ENCODE results near the gene MAN2B2. TPM values are rescaled to one million over a fixed set of nuclear protein-coding genes. Genes with fewer than 3 reads are reported as not detected.

Gene MAN2B2
- total and polyA plus RNA-seq, 7 experiments from 2014 or later = 10.5 to 56.2 (median 32.3) TPM

DNA sequence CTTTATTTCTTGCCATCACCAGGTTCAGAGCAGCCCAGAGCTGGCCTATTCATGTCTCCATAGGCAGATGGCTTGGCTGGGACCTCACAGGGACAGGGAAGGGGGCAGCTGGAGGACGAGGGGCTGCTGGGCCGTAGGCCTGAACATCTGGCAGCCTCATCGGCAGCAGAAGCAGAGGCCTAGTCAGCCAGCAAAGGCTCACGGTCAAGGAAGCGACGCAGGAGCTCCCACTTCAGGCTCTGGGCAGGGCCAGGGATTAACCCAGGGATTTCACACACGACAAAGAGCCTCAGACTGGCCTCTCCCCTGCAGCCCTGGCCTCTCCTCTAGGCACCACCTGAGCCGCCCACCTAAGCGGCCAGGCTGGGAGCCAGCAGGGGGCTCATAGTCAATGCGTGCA is 46.0 kb upstream of the MAN2B2 start:
- no peaks in the 10 kb centered on the region for H3K36me3 ChIP-seq (ENCODE audit: control insufficient read depth in 2 of 3, insufficient read depth in 3 of 3, low read length in 3 of 3)
- no peak for DNase-seq
- H3K4me1 Mint-ChIP-seq = no peaks in the 10 kb centered on the region
- no peak for ATAC-seq
- no peaks in the 10 kb centered on the region for H3K9me3 ChIP-seq (ENCODE audit: control insufficient read depth in 2 of 3, low read length in 3 of 3)
- no peak overlapping the region for H3K27ac ChIP-seq (ENCODE audit: low read depth, low read length)
- H3K9me3 Mint-ChIP-seq = no peaks in the 10 kb centered on the region
- POLR2A ChIA-PET = no interaction called here
- no peaks in the 10 kb centered on the region for H3K36me3 Mint-ChIP-seq
- H3K27ac Mint-ChIP-seq = no peak overlapping the region
- CTCF ChIA-PET = no interaction called here
- peaks cover 0 to 9% (median 6%) of the 10 kb centered on the region in 5 donors for H3K27me3 Mint-ChIP-seq
- intact Hi-C loops (cut with micrococcal nuclease) = no loop called here
- H3K27me3 ChIP-seq (ENCODE audit: control insufficient read depth in 2 of 2, insufficient read depth in 2 of 2, low read length in 2 of 2) = no peaks in the 10 kb centered on the region
- H3K4me3 ChIP-seq (ENCODE audit: low read length) = no peak overlapping the region
- H3K4me3 Mint-ChIP-seq = no peak overlapping the region
- no peaks in the 10 kb centered on the region for H3K4me1 ChIP-seq (ENCODE audit: control insufficient read depth in 2 of 2, insufficient read depth in 2 of 2, low read length in 2 of 2)

DNA sequence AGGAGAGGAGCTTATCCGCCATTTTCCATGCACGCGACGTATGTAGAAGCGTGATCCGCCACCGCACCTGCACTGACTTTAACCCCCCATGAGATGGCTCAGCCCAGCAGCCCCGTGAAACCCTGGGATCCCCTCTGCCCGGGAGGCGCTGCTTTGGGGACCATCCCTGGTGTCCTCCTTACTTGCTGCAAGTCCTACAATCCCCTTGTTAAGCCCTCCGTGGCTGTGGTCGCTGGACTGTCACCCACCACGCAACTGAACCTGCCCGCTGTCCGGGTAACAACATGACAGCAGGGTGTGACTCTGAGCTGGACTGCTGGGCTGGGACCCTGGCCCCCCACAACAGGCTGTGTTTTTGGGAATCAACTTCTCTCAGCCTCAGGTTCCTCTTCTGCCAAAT is 44.7 kb upstream of the MAN2B2 start:
- Histone ChIP-seq H3K36me3 (ENCODE audit: control insufficient read depth in 2 of 3, insufficient read depth in 3 of 3, low read length in 3 of 3) (no peaks in the 10 kb centered on the region), H3K4me1 (ENCODE audit: control insufficient read depth in 2 of 2, insufficient read depth in 2 of 2, low read length in 2 of 2) (no peaks in the 10 kb centered on the region), H3K27me3 (ENCODE audit: control insufficient read depth in 2 of 2, insufficient read depth in 2 of 2, low read length in 2 of 2) (no peaks in the 10 kb centered on the region), H3K4me3 (ENCODE audit: low read length) (no peak overlapping the region), H3K27ac (ENCODE audit: low read depth, low read length) (no peak overlapping the region), H3K9me3 (ENCODE audit: control insufficient read depth in 2 of 3, low read length in 3 of 3) (no peaks in the 10 kb centered on the region)
- Mint-ChIP-seq H3K4me1 (no peaks in the 10 kb centered on the region), H3K9me3 (no peaks in the 10 kb centered on the region), H3K36me3 (no peaks in the 10 kb centered on the region), H3K27me3 (peaks cover 0 to 9% (median 6%) of the 10 kb centered on the region in 5 donors), H3K4me3 (no peak overlapping the region), H3K27ac (no peak overlapping the region)
- DNase-seq = no peak
- ChIA-PET POLR2A (no interaction called here), CTCF (no interaction called here)
- intact Hi-C loops (cut with micrococcal nuclease) = no loop called here
- no peak for ATAC-seq

- H3K4me1 ChIP-seq (ENCODE audit: control insufficient read depth in 2 of 2, insufficient read depth in 2 of 2, low read length in 2 of 2) = no peaks in the 10 kb centered on the region
- H3K9me3 ChIP-seq (ENCODE audit: control insufficient read depth in 2 of 3, low read length in 3 of 3) = no peaks in the 10 kb centered on the region
- no peak overlapping the region for H3K27ac Mint-ChIP-seq
- ChIA-PET CTCF (no interaction called here), POLR2A (no interaction called here)
- H3K36me3 ChIP-seq (ENCODE audit: control insufficient read depth in 2 of 3, insufficient read depth in 3 of 3, low read length in 3 of 3) = no peaks in the 10 kb centered on the region
- intact Hi-C loops (cut with micrococcal nuclease) = no loop called here
- H3K4me1 Mint-ChIP-seq = no peaks in the 10 kb centered on the region
- H3K36me3 Mint-ChIP-seq = no peaks in the 10 kb centered on the region
- H3K9me3 Mint-ChIP-seq = no peaks in the 10 kb centered on the region
- H3K27me3 Mint-ChIP-seq = peaks cover 0 to 10% (median 7%) of the 10 kb centered on the region in 5 donors
- H3K4me3 ChIP-seq (ENCODE audit: low read length) = no peak overlapping the region
- no peak for ATAC-seq
- no peak overlapping the region for H3K4me3 Mint-ChIP-seq
- H3K27me3 ChIP-seq (ENCODE audit: control insufficient read depth in 2 of 2, insufficient read depth in 2 of 2, low read length in 2 of 2) = no peaks in the 10 kb centered on the region
- H3K27ac ChIP-seq (ENCODE audit: low read depth, low read length) = no peak overlapping the region
- no peak for DNase-seq
Measured at GRCh38 chr4:6530964-6531363, 44.0 kb upstream of the MAN2B2 start.

GRCh38 chr4:6532102-6532501 is 42.9 kb upstream of the MAN2B2 start:
- intact Hi-C loops (cut with micrococcal nuclease) = no loop called here
- peaks cover 0 to 15% (median 7%) of the 10 kb centered on the region in 5 donors for H3K27me3 Mint-ChIP-seq
- ChIA-PET CTCF (no interaction called here), POLR2A (no interaction called here)
- no peaks in the 10 kb centered on the region for H3K9me3 Mint-ChIP-seq
- DNase-seq (no peak), ATAC-seq (no peak)
- H3K36me3 Mint-ChIP-seq = no peaks in the 10 kb centered on the region
- H3K4me3 Mint-ChIP-seq = no peak overlapping the region
- Histone ChIP-seq H3K4me3 (ENCODE audit: low read length) (no peak overlapping the region), H3K4me1 (ENCODE audit: control insufficient read depth in 2 of 2, insufficient read depth in 2 of 2, low read length in 2 of 2) (no peaks in the 10 kb centered on the region), H3K9me3 (ENCODE audit: control insufficient read depth in 2 of 3, low read length in 3 of 3) (no peaks in the 10 kb centered on the region), H3K27me3 (ENCODE audit: control insufficient read depth in 2 of 2, insufficient read depth in 2 of 2, low read length in 2 of 2) (no peaks in the 10 kb centered on the region), H3K27ac (ENCODE audit: low read depth, low read length) (no peak overlapping the region), H3K36me3 (ENCODE audit: control insufficient read depth in 2 of 3, insufficient read depth in 3 of 3, low read length in 3 of 3) (no peaks in the 10 kb centered on the region)
- no peaks in the 10 kb centered on the region for H3K4me1 Mint-ChIP-seq
- no peak overlapping the region for H3K27ac Mint-ChIP-seq

DNA sequence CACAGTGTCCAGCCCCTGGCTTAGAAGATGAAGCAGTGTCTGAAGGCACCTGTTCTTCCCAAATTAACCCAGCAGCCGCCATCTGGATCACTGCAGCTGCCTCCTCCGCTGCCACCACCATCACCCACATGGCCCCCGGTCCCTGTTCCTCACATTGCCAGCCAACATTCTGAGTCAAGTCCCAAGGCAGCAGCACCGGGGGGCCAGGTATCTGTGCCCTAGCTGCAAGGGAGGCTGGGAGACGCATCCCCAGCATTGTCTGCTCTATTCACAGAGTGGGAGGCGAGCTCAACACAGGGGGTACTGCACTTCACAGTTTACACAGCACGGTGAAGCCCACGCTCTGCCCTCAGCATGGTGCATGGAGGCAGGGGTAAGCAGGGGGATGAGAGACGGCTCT is 42.3 kb upstream of the MAN2B2 start:
- peaks cover 0 to 15% (median 7%) of the 10 kb centered on the region in 5 donors for H3K27me3 Mint-ChIP-seq
- no peaks in the 10 kb centered on the region for H3K9me3 ChIP-seq (ENCODE audit: control insufficient read depth in 2 of 3, low read length in 3 of 3)
- no peak overlapping the region for H3K4me3 Mint-ChIP-seq
- no peaks in the 10 kb centered on the region for H3K9me3 Mint-ChIP-seq
- no peaks in the 10 kb centered on the region for H3K4me1 Mint-ChIP-seq
- no peaks in the 10 kb centered on the region for H3K36me3 ChIP-seq (ENCODE audit: control insufficient read depth in 2 of 3, insufficient read depth in 3 of 3, low read length in 3 of 3)
- H3K4me3 ChIP-seq (ENCODE audit: low read length) = no peak overlapping the region
- H3K27ac ChIP-seq (ENCODE audit: low read depth, low read length) = no peak overlapping the region
- intact Hi-C loops (cut with micrococcal nuclease) = no loop called here
- ChIA-PET CTCF (no interaction called here), POLR2A (no interaction called here)
- no peak overlapping the region for H3K27ac Mint-ChIP-seq
- no peak for DNase-seq
- H3K4me1 ChIP-seq (ENCODE audit: control insufficient read depth in 2 of 2, insufficient read depth in 2 of 2, low read length in 2 of 2) = no peaks in the 10 kb centered on the region
- H3K36me3 Mint-ChIP-seq = no peaks in the 10 kb centered on the region
- no peak for ATAC-seq
- no peaks in the 10 kb centered on the region for H3K27me3 ChIP-seq (ENCODE audit: control insufficient read depth in 2 of 2, insufficient read depth in 2 of 2, low read length in 2 of 2)

GRCh38 chr4:6534050-6534449 is 40.9 kb upstream of the MAN2B2 start:
- H3K9me3 ChIP-seq (ENCODE audit: control insufficient read depth in 2 of 3, low read length in 3 of 3) = no peaks in the 10 kb centered on the region
- Mint-ChIP-seq H3K27me3 (peaks cover 0 to 15% (median 10%) of the 10 kb centered on the region in 5 donors), H3K36me3 (no peaks in the 10 kb centered on the region), H3K4me1 (no peaks in the 10 kb centered on the region), H3K4me3 (no peak overlapping the region), H3K9me3 (peaks cover 0 to 4% (median 0%) of the 10 kb centered on the region in 11 donors), H3K27ac (no peak overlapping the region)
- intact Hi-C loops (cut with micrococcal nuclease) = no loop called here
- ChIA-PET POLR2A (no interaction called here), CTCF (no interaction called here)
- H3K36me3 ChIP-seq (ENCODE audit: control insufficient read depth in 2 of 3, insufficient read depth in 3 of 3, low read length in 3 of 3) = no peaks in the 10 kb centered on the region
- H3K27ac ChIP-seq (ENCODE audit: low read depth, low read length) = no peak overlapping the region
- DNase-seq (no peak), ATAC-seq (no peak)
- no peaks in the 10 kb centered on the region for H3K27me3 ChIP-seq (ENCODE audit: control insufficient read depth in 2 of 2, insufficient read depth in 2 of 2, low read length in 2 of 2)
- H3K4me3 ChIP-seq (ENCODE audit: low read length) = no peak overlapping the region
- no peaks in the 10 kb centered on the region for H3K4me1 ChIP-seq (ENCODE audit: control insufficient read depth in 2 of 2, insufficient read depth in 2 of 2, low read length in 2 of 2)

DNA sequence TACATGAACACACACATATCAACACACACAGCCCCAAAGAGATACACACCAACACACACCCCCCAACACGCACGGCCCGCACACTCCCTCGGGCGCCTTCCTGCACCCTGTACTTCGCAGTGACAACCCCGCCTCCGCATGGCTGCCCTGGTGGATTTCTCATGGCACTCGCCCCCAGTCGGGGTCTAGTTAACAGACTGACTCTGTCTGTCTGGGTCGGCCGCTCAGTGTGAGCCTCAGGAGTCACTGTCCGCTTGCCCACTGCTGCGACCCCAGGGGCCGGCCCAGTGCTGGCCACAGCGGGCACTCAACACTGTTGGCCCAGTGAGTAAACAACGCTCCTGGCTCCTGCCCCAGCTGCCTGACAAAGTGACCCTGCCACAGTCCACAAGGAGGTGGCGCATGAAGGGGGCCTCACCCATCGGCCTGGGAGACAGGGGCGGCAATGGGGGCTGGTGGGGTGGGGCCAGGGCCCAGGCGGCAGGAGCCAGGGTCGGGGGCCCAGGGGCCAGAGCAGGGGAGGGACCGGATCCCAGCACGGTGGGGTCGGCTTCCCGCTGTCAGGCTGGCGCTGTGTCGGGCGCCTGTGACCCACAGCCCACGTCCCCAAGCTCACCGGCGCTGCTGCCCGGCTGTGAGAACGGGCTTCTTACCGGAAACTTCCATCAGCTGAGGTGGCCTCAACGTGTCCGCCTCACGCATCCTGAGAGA is 40.2 kb upstream of the MAN2B2 start:
- H3K36me3 ChIP-seq (ENCODE audit: control insufficient read depth in 2 of 3, insufficient read depth in 3 of 3, low read length in 3 of 3) = no peaks in the 10 kb centered on the region
- Mint-ChIP-seq H3K36me3 (no peaks in the 10 kb centered on the region), H3K9me3 (peaks cover 0 to 8% (median 0%) of the 10 kb centered on the region in 11 donors), H3K4me3 (no peak overlapping the region), H3K27ac (no peak overlapping the region), H3K27me3 (peaks cover 0 to 22% (median 12%) of the 10 kb centered on the region in 5 donors), H3K4me1 (no peaks in the 10 kb centered on the region)
- no peaks in the 10 kb centered on the region for H3K27me3 ChIP-seq (ENCODE audit: control insufficient read depth in 2 of 2, insufficient read depth in 2 of 2, low read length in 2 of 2)
- no peak overlapping the region for H3K4me3 ChIP-seq (ENCODE audit: low read length)
- H3K9me3 ChIP-seq (ENCODE audit: control insufficient read depth in 2 of 3, low read length in 3 of 3) = no peaks in the 10 kb centered on the region
- no peak for DNase-seq
- intact Hi-C loops (cut with micrococcal nuclease) = no loop called here
- CTCF ChIA-PET = no interaction called here
- no peaks in the 10 kb centered on the region for H3K4me1 ChIP-seq (ENCODE audit: control insufficient read depth in 2 of 2, insufficient read depth in 2 of 2, low read length in 2 of 2)
- POLR2A ChIA-PET = no interaction called here
- H3K27ac ChIP-seq (ENCODE audit: low read depth, low read length) = no peak overlapping the region
- ATAC-seq = no peak

Data from naive thymus-derived CD4-positive, alpha-beta T cell (primary cell).